Measurements from ENCODE around the gene FBH1. TPM values are rescaled to one million over a fixed set of nuclear protein-coding genes. Genes with fewer than 3 reads are reported as not detected.

The FBH1 gene
- total and polyA plus RNA-seq, 9 of the 15 experiments (the other 6 are each of a cell fraction or from before 2014, with no cell fraction given): 13.4 to 108 (median 77.8) TPM

DNA sequence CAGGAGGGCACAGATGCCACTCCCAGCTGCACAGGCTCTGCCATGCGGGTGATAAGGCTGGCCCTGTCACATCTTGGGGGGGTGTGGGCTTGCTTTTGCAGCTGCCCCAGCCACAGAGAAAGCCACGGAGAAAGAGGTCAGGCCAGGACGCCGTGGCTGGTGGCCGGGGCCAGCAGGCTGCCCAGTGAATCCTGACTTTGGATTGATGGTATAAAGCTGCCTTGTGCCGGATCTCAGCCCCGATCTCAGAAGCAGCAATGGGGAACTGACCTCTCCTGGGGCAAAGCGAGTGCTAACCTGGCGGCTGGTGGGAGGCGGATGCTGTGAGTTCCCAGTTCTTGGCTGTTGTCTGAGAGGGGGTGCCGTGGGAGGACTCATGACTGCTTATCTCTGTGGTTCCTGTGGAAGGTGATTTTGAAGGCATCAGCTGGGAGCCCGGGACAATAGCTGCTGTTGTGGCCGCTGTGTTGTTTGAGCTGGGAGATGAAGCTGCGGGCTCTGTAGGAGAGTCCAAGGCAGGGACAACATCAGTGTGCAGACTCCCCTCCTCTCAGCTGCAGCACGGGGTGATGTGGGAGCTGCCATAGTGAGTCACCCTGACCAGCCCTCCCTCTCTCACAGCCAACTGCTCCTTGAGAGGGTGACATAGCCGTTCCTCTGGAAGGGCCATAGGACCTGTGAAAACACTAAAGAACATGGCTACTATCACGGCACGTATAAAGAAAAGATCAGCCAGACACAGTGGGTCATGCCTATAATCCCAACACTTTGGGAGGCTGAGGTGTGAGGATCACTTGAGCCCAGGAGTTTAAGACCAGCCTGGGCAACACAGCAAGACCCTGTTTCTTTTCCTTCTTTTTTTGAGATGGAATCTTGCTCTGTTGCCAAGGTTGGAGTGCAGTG is 70.3 kb downstream of the FBH1 start (continued):
- TF ChIP-seq, protein P1, sequence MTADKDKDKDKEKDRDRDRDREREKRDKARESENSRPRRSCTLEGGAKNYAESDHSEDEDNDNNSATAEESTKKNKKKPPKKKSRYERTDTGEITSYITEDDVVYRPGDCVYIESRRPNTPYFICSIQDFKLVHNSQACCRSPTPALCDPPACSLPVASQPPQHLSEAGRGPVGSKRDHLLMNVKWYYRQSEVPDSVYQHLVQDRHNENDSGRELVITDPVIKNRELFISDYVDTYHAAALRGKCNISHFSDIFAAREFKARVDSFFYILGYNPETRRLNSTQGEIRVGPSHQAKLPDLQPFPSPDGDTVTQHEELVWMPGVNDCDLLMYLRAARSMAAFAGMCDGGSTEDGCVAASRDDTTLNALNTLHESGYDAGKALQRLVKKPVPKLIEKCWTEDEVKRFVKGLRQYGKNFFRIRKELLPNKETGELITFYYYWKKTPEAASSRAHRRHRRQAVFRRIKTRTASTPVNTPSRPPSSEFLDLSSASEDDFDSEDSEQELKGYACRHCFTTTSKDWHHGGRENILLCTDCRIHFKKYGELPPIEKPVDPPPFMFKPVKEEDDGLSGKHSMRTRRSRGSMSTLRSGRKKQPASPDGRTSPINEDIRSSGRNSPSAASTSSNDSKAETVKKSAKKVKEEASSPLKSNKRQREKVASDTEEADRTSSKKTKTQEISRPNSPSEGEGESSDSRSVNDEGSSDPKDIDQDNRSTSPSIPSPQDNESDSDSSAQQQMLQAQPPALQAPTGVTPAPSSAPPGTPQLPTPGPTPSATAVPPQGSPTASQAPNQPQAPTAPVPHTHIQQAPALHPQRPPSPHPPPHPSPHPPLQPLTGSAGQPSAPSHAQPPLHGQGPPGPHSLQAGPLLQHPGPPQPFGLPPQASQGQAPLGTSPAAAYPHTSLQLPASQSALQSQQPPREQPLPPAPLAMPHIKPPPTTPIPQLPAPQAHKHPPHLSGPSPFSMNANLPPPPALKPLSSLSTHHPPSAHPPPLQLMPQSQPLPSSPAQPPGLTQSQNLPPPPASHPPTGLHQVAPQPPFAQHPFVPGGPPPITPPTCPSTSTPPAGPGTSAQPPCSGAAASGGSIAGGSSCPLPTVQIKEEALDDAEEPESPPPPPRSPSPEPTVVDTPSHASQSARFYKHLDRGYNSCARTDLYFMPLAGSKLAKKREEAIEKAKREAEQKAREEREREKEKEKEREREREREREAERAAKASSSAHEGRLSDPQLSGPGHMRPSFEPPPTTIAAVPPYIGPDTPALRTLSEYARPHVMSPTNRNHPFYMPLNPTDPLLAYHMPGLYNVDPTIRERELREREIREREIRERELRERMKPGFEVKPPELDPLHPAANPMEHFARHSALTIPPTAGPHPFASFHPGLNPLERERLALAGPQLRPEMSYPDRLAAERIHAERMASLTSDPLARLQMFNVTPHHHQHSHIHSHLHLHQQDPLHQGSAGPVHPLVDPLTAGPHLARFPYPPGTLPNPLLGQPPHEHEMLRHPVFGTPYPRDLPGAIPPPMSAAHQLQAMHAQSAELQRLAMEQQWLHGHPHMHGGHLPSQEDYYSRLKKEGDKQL (CRISPR knock-in tag; IDR thresholded peaks at IDR 0.05; ENCODE audit: borderline replicate concordance): no peak
- no peak for TF ChIP-seq HDAC1 (IDR thresholded peaks at IDR 0.05)
- peak; percentile 50; the same call in 1 of the 2 replicates for TF ChIP-seq SMARCE1 (IDR thresholded peaks at IDR 0.05)
- no peak for TF ChIP-seq PHF8 (IDR thresholded peaks at IDR 0.05; ENCODE audit: borderline replicate concordance, low read length)
- no peak for TF ChIP-seq SMAD4 (CRISPR knock-in tag; conservative IDR thresholded peaks at IDR 0.05)
- TF ChIP-seq CCNT2 (IDR thresholded peaks at IDR 0.05; ENCODE audit: borderline replicate concordance, extremely low read depth, insufficient read length, low read depth, low read length): peak; percentile 20
- no peak for TF ChIP-seq ZNF24 (IDR thresholded peaks at IDR 0.05)
- TF ChIP-seq CBX2 (IDR thresholded peaks at IDR 0.05; ENCODE audit: insufficient read depth, low read length, poor library complexity, severe bottlenecking): no peak
- TF ChIP-seq, protein P2, sequence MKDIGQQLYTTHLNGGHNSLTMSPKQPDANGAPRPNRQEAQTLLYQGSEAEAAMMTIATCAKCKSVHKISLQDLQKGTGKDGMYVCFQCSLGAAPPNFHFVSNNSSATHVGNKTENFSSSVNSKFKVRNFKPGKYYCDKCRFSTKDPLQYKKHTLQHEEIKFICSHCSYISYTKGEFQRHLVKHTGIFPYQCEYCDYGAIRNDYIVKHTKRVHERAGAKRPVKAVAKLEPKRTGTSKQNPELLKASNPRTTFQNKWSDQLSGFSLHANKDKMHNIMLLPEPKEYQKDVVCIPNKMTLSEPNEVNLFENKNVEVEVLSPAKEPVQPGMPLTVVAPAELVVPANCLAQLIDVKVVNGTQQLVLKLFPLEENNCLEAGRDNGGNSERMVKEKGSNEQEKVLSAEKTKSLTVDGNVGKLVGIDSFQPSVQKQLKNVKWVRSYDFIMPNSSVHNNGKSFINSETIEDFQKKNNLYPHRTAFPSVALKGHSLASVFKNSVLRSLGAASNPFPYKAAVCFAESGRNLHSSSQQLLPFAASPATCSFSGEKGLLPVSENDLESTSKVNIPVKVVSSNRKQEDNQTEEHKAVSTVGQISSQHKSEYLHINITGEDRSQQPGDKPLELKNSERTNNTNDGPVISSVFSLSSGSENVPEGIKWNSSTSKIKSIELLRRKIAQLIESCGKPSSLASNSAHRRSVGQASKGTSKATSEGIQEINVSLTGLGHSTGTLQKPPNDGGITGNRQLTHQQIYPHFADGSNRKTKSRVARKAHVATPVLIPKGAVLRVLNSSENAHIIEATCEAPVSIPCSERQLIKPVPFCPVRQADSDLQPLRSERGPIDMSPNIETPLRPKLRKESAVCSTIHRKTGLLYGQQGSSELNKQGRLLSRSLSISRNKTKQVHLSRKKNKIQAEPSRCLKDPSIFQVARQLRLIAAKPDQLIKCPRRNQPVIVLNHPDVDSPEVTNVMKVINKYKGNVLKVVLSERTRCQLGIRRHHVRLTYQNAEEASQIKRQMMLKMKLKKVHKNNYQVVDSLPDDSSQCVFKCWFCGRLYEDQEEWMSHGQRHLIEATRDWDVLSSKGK (CRISPR knock-in tag; IDR thresholded peaks at IDR 0.05): no peak
- no peak for TF ChIP-seq SRSF9 (IDR thresholded peaks at IDR 0.05; ENCODE audit: borderline replicate concordance, low read depth, low read length)
- peak; percentile 81 for TF ChIP-seq FOSL1 (tag; conservative IDR thresholded peaks at IDR 0.05)
- TF ChIP-seq, protein P3, sequence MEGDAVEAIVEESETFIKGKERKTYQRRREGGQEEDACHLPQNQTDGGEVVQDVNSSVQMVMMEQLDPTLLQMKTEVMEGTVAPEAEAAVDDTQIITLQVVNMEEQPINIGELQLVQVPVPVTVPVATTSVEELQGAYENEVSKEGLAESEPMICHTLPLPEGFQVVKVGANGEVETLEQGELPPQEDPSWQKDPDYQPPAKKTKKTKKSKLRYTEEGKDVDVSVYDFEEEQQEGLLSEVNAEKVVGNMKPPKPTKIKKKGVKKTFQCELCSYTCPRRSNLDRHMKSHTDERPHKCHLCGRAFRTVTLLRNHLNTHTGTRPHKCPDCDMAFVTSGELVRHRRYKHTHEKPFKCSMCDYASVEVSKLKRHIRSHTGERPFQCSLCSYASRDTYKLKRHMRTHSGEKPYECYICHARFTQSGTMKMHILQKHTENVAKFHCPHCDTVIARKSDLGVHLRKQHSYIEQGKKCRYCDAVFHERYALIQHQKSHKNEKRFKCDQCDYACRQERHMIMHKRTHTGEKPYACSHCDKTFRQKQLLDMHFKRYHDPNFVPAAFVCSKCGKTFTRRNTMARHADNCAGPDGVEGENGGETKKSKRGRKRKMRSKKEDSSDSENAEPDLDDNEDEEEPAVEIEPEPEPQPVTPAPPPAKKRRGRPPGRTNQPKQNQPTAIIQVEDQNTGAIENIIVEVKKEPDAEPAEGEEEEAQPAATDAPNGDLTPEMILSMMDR (IDR thresholded peaks at IDR 0.05 in 2 of 3, conservative IDR thresholded peaks at IDR 0.05 in 1 of 3; ENCODE audit: insufficient read depth in 2 of 3, low read depth in 1 of 3, low read length in 3 of 3): no peak

Data from K562 (cell line).